ENCODE results near the gene DUSP22. TPM values are rescaled to one million over a fixed set of nuclear protein-coding genes. Genes with fewer than 3 reads are reported as not detected.

Gene DUSP22
- total RNA-seq, 4 donors from 2014 or later: 53.2 to 89.8 (median 73.7) TPM

- Histone ChIP-seq H3K9me3 (no peaks in the 10 kb centered on the region), H3K4me1 (peaks cover 0 to 23% (median 3%) of the 10 kb centered on the region in 4 donors), H3K4me3 (no peak overlapping the region), H3K27ac (no peak overlapping the region), H3K27me3 (no peaks in the 10 kb centered on the region), H3K36me3 (peaks cover 0 to 11% (median 0%) of the 10 kb centered on the region in 3 donors)
- TF ChIP-seq POLR2A (IDR thresholded peaks at IDR 0.05) (no peak), EP300 (IDR thresholded peaks at IDR 0.05) (no peak), CTCF (IDR thresholded peaks at IDR 0.05) (no peak)
- no peak for DNase-seq (ENCODE audit: low spot score in 2 of 2)
- WGBS, 2 donors: 84 to 85% methylated on average over 10 of the region's 10 CpGs
Measured at GRCh38 chr6:343226-343935, 51.1 kb downstream of the DUSP22 start.

- H3K4me3 ChIP-seq: no peak overlapping the region
- peaks cover 0 to 15% (median 0%) of the 10 kb centered on the region in 4 donors for H3K4me1 ChIP-seq
- no peaks in the 10 kb centered on the region for H3K27me3 ChIP-seq
- DNase-seq (ENCODE audit: low spot score in 2 of 2): no peak
- TF ChIP-seq POLR2A (IDR thresholded peaks at IDR 0.05) (no peak), EP300 (IDR thresholded peaks at IDR 0.05) (no peak), CTCF (IDR thresholded peaks at IDR 0.05) (no peak)
- WGBS, 2 donors: 87% methylated on average over 20 of the region's 20 CpGs
- no peak overlapping the region for H3K27ac ChIP-seq
- H3K9me3 ChIP-seq: no peaks in the 10 kb centered on the region
- peaks cover 0 to 19% (median 0%) of the 10 kb centered on the region in 3 donors for H3K36me3 ChIP-seq
Measured at GRCh38 chr6:343960-344815, 51.9 kb downstream of the DUSP22 start.

DNA sequence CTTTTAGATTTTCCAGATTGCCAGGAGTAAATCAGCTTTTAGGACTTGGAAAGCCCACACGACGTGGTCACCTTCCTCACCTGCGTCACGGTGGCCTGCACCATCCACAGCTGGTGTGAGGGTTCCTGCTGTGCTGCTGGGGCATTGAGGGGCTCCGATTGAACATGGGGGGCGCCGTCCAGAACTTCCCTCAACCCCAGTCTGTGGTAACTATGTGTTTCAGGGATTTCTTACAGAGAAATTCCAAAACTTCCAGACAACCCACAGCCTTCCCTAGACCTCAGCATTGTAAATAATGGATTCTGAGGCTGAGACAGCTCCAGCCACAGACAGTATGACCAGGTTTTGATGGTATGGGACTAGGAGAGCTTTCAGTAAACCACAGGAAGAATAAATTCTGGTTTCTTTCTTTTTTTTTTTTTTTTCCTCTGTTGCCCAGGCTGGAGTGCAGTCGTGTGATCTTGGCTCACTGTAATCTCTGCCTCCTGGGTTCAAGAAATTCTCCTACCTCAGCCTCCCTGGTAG is 52.6 kb downstream of the DUSP22 start:
- Histone ChIP-seq H3K9me3 (no peaks in the 10 kb centered on the region), H3K27me3 (no peaks in the 10 kb centered on the region), H3K27ac (no peak overlapping the region), H3K4me1 (peaks cover 0 to 15% (median 0%) of the 10 kb centered on the region in 4 donors), H3K4me3 (no peak overlapping the region), H3K36me3 (peaks cover 0 to 26% (median 0%) of the 10 kb centered on the region in 3 donors)
- TF ChIP-seq POLR2A (IDR thresholded peaks at IDR 0.05) (no peak), EP300 (IDR thresholded peaks at IDR 0.05) (no peak), CTCF (IDR thresholded peaks at IDR 0.05) (no peak)
- WGBS, 2 donors: 73 to 79% methylated on average over 8 of the region's 8 CpGs
- no peak for DNase-seq (ENCODE audit: low spot score in 2 of 2)

DNA sequence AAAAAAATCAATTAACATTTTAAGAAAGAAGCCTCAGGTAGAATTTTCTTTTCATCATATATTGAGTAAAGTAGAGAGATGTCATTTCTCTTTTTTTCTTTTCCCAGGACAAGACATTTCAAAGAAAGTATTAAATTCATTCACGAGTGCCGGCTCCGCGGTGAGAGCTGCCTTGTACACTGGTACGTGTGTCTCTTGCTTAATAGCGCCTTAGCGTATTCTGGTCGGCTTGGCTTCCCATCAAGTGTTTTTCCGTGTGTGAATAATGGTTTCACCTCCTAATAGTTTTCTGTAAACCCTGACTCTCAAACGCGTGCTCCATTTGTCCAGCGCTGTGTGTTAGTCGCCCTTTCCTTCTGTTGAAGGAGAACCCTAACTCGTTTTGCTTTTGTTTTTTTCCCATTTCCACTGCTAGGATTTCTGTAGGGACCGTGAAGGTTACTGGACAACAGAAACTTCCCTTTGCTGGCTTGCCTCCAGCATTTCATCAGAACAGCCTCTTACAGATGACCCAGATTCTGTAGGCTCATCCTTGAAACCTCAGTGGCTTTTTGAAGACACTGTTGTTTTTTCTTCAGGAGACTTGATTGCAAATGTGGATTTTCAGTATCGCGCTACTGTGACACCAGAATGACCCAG is 53.6 kb downstream of the DUSP22 start:
- Histone ChIP-seq H3K27me3 (no peaks in the 10 kb centered on the region), H3K4me1 (peaks cover 0 to 10% (median 0%) of the 10 kb centered on the region in 4 donors), H3K9me3 (no peaks in the 10 kb centered on the region), H3K27ac (no peak overlapping the region), H3K4me3 (no peak overlapping the region), H3K36me3 (peaks cover 0 to 29% (median 0%) of the 10 kb centered on the region in 3 donors)
- TF ChIP-seq EP300 (IDR thresholded peaks at IDR 0.05): no peak
- no peak for TF ChIP-seq POLR2A (IDR thresholded peaks at IDR 0.05)
- no peak for TF ChIP-seq CTCF (IDR thresholded peaks at IDR 0.05)
- no peak for DNase-seq (ENCODE audit: low spot score in 2 of 2)
- WGBS, 2 donors: 83% methylated on average over 17 of the region's 17 CpGs

Measured in tibial nerve (tissue), 4 donors.